ENCODE measurements around the gene PCDHB9. TPM values are rescaled to one million over a fixed set of nuclear protein-coding genes. Genes with fewer than 3 reads are reported as not detected.
"Not testable (repeated sequence)": the region's sequence is repeated elsewhere in the genome, so short reads cannot be mapped to it uniquely, and the experiment has no call there.

Gene PCDHB9
- polyA plus RNA-seq (2013, experiment 1 of 2): 4.1 TPM
- polyA plus RNA-seq (2013, experiment 2 of 2): 4.3 TPM

DNA sequence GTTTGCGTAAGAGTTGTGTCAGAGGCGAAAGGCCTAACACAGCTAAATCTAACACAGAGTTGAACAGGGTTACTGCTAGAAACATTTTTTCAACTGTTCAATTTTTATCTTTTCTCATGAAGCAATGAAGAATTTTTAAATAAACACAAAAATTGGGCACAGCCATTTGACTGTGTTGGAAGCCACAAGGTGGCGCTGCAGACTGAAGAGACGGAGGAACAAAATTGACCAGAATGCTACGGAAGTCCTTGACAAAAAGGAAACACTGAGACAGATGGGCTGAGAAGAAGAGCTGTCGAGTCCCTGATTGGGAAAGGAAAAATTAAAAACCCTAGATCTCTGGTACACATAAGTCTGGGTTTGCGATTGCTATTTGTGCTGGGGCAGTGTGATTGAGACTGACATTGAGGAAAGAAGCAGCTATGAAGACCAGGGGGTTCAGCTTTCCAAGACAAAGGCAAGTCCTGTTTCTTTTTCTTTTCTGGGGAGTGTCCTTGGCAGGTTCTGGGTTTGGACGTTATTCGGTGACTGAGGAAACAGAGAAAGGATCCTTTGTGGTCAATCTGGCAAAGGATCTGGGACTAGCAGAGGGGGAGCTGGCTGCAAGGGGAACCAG, at the start of gene PCDHB9:
TSS of gene PCDHB9 (plus strand) at position 265 of the 616 bp plus-strand sequence. CDS start at position 423, 158 bp downstream.
- Histone ChIP-seq H3K23ac (ENCODE audit: low read length in 2 of 2) (no peak within 1 kb of the TSS), H3K4ac (ENCODE audit: low read depth in 1 of 2, low read length in 2 of 2) (no peak within 1 kb of the TSS), H2BK120ac (ENCODE audit: low read depth, low read length) (no peak within 1 kb of the TSS), H3K14ac (ENCODE audit: low read length in 2 of 2) (no peak within 1 kb of the TSS), H3K9me3 (ENCODE audit: control insufficient read depth, low read length) (peaks cover 45% of the 10 kb centered on the region), H3K4me1 (ENCODE audit: control insufficient read depth, insufficient read depth, low read depth, low read length) (no peaks in the 10 kb centered on the region), H3K79me1 (replicated peaks; ENCODE audit: low read length, poor library complexity, severe bottlenecking) (no peaks in the 10 kb centered on the region), H3K27ac (ENCODE audit: low read length, poor library complexity, severe bottlenecking) (no peak within 1 kb of the TSS), H3K9ac (ENCODE audit: low read length) (no peak within 1 kb of the TSS), H4K91ac (ENCODE audit: low read length) (no peak within 1 kb of the TSS), H2BK5ac (ENCODE audit: low read depth, low read length, poor library complexity, severe bottlenecking) (no peak within 1 kb of the TSS), H3K36me3 (ENCODE audit: control insufficient read depth in 1 of 2, insufficient read depth in 2 of 2, low read depth in 1 of 2, low read length in 2 of 2) (no peaks in the 10 kb centered on the region), H4K8ac (ENCODE audit: low read length) (no peak within 1 kb of the TSS), H2BK15ac (ENCODE audit: low read depth, poor library complexity, severe bottlenecking) (no peak within 1 kb of the TSS), H3K4me3 (ENCODE audit: insufficient read depth in 1 of 2, low read depth in 1 of 2, low read length in 2 of 2) (peak within 1 kb of the TSS in 1 of 2 experiments; percentile 51), H3K4me2 (ENCODE audit: low read length, poor library complexity, severe bottlenecking) (no peak within 1 kb of the TSS), H2AK5ac (ENCODE audit: low read length, severe bottlenecking) (no peak within 1 kb of the TSS), H2AFZ (ENCODE audit: low read depth, low read length) (no peak within 1 kb of the TSS), H2BK12ac (ENCODE audit: low read length in 2 of 2) (no peak within 1 kb of the TSS), H3K18ac (ENCODE audit: low read depth in 1 of 2, low read length in 2 of 2) (no peak within 1 kb of the TSS), H3K27me3 (ENCODE audit: control insufficient read depth in 1 of 2, insufficient read depth in 1 of 2, low read length in 2 of 2) (no peaks in the 10 kb centered on the region)
- DNase-seq: peak; percentile 32
- 49% methylated on average over 6 of the region's 9 CpGs for WGBS

GRCh38 chr5:141137346-141137745, 49.6 kb upstream of the PCDHB9 start:
- not testable (repeated sequence) for H3K27me3 ChIP-seq (ENCODE audit: control insufficient read depth in 1 of 2, insufficient read depth in 1 of 2, low read length in 2 of 2); H2AK5ac ChIP-seq (ENCODE audit: low read length, severe bottlenecking); H3K23ac ChIP-seq (ENCODE audit: low read length in 2 of 2); H3K79me1 ChIP-seq (replicated peaks; ENCODE audit: low read length, poor library complexity, severe bottlenecking); H3K18ac ChIP-seq (ENCODE audit: low read depth in 1 of 2, low read length in 2 of 2); DNase-seq; H3K27ac ChIP-seq (ENCODE audit: low read length, poor library complexity, severe bottlenecking); H2BK15ac ChIP-seq (ENCODE audit: low read depth, poor library complexity, severe bottlenecking); H2BK12ac ChIP-seq (ENCODE audit: low read length in 2 of 2); H3K4ac ChIP-seq (ENCODE audit: low read depth in 1 of 2, low read length in 2 of 2); H2AFZ ChIP-seq (ENCODE audit: low read depth, low read length); H3K14ac ChIP-seq (ENCODE audit: low read length in 2 of 2); H3K4me1 ChIP-seq (ENCODE audit: control insufficient read depth, insufficient read depth, low read depth, low read length); H4K8ac ChIP-seq (ENCODE audit: low read length); H3K4me2 ChIP-seq (ENCODE audit: low read length, poor library complexity, severe bottlenecking); H3K4me3 ChIP-seq (ENCODE audit: insufficient read depth in 1 of 2, low read depth in 1 of 2, low read length in 2 of 2); H4K91ac ChIP-seq (ENCODE audit: low read length); H3K9ac ChIP-seq (ENCODE audit: low read length); H2BK120ac ChIP-seq (ENCODE audit: low read depth, low read length); H2BK5ac ChIP-seq (ENCODE audit: low read depth, low read length, poor library complexity, severe bottlenecking)
- Histone ChIP-seq H3K36me3 (ENCODE audit: control insufficient read depth in 1 of 2, insufficient read depth in 2 of 2, low read depth in 1 of 2, low read length in 2 of 2) (peaks cover 0 to 14% of the 10 kb centered on the region in 2 experiments), H3K9me3 (ENCODE audit: control insufficient read depth, low read length) (peaks cover 54% of the 10 kb centered on the region)
- 97% methylated on average over 28 of the region's 34 CpGs for WGBS

- H3K27ac ChIP-seq (ENCODE audit: low read length, poor library complexity, severe bottlenecking): no peak within 1 kb of the TSS
- H3K4ac ChIP-seq (ENCODE audit: low read depth in 1 of 2, low read length in 2 of 2): no peak within 1 kb of the TSS
- DNase-seq: no peak
- H3K27me3 ChIP-seq (ENCODE audit: control insufficient read depth in 1 of 2, insufficient read depth in 1 of 2, low read length in 2 of 2): no peaks in the 10 kb centered on the region
- no peak within 1 kb of the TSS for H2BK120ac ChIP-seq (ENCODE audit: low read depth, low read length)
- no peak within 1 kb of the TSS for H3K4me2 ChIP-seq (ENCODE audit: low read length, poor library complexity, severe bottlenecking)
- H3K23ac ChIP-seq (ENCODE audit: low read length in 2 of 2): no peak within 1 kb of the TSS
- no peak within 1 kb of the TSS for H2AK5ac ChIP-seq (ENCODE audit: low read length, severe bottlenecking)
- WGBS: 88% methylated on average over 18 of the region's 18 CpGs
- H3K9ac ChIP-seq (ENCODE audit: low read length): no peak within 1 kb of the TSS
- no peak within 1 kb of the TSS for H3K14ac ChIP-seq (ENCODE audit: low read length in 2 of 2)
- H3K4me1 ChIP-seq (ENCODE audit: control insufficient read depth, insufficient read depth, low read depth, low read length): no peaks in the 10 kb centered on the region
- H4K91ac ChIP-seq (ENCODE audit: low read length): no peak within 1 kb of the TSS
- peaks cover 61% of the 10 kb centered on the region for H3K9me3 ChIP-seq (ENCODE audit: control insufficient read depth, low read length)
- H2AFZ ChIP-seq (ENCODE audit: low read depth, low read length): no peak within 1 kb of the TSS
- no peaks in the 10 kb centered on the region for H3K79me1 ChIP-seq (replicated peaks; ENCODE audit: low read length, poor library complexity, severe bottlenecking)
- no peak within 1 kb of the TSS for H2BK12ac ChIP-seq (ENCODE audit: low read length in 2 of 2)
- H3K36me3 ChIP-seq (ENCODE audit: control insufficient read depth in 1 of 2, insufficient read depth in 2 of 2, low read depth in 1 of 2, low read length in 2 of 2): no peaks in the 10 kb centered on the region
- H4K8ac ChIP-seq (ENCODE audit: low read length): no peak within 1 kb of the TSS
- H2BK15ac ChIP-seq (ENCODE audit: low read depth, poor library complexity, severe bottlenecking): no peak within 1 kb of the TSS
- no peak within 1 kb of the TSS for H3K18ac ChIP-seq (ENCODE audit: low read depth in 1 of 2, low read length in 2 of 2)
- no peak within 1 kb of the TSS for H2BK5ac ChIP-seq (ENCODE audit: low read depth, low read length, poor library complexity, severe bottlenecking)
- H3K4me3 ChIP-seq (ENCODE audit: insufficient read depth in 1 of 2, low read depth in 1 of 2, low read length in 2 of 2): peak within 1 kb of the TSS in 1 of 2 experiments; percentile 6
Observed at GRCh38 chr5:141149812-141150211, 37.1 kb upstream of the PCDHB9 start, which contains the start of gene PCDHB6. Gene PCDHB6 (plus strand): TSS chr5:141150057. CDS start chr5:141150258, 201 bp downstream.

GRCh38 chr5:141150224-141150992, 36.6 kb upstream of the PCDHB9 start:
- Histone ChIP-seq H3K23ac (ENCODE audit: low read length in 2 of 2) (no peak overlapping the region), H2BK12ac (ENCODE audit: low read length in 2 of 2) (no peak overlapping the region), H2AFZ (ENCODE audit: low read depth, low read length) (no peak overlapping the region), H3K4me3 (ENCODE audit: insufficient read depth in 1 of 2, low read depth in 1 of 2, low read length in 2 of 2) (peak overlapping the region in 1 of 2 experiments; percentile 6), H3K4me1 (ENCODE audit: control insufficient read depth, insufficient read depth, low read depth, low read length) (no peaks in the 10 kb centered on the region), H4K8ac (ENCODE audit: low read length) (no peak overlapping the region), H3K18ac (ENCODE audit: low read depth in 1 of 2, low read length in 2 of 2) (no peak overlapping the region), H3K27me3 (ENCODE audit: control insufficient read depth in 1 of 2, insufficient read depth in 1 of 2, low read length in 2 of 2) (no peaks in the 10 kb centered on the region), H2BK15ac (ENCODE audit: low read depth, poor library complexity, severe bottlenecking) (no peak overlapping the region), H2AK5ac (ENCODE audit: low read length, severe bottlenecking) (no peak overlapping the region), H3K79me1 (replicated peaks; ENCODE audit: low read length, poor library complexity, severe bottlenecking) (no peaks in the 10 kb centered on the region), H3K36me3 (ENCODE audit: control insufficient read depth in 1 of 2, insufficient read depth in 2 of 2, low read depth in 1 of 2, low read length in 2 of 2) (no peaks in the 10 kb centered on the region), H3K9ac (ENCODE audit: low read length) (no peak overlapping the region), H2BK120ac (ENCODE audit: low read depth, low read length) (no peak overlapping the region), H3K9me3 (ENCODE audit: control insufficient read depth, low read length) (peaks cover 59% of the 10 kb centered on the region), H3K4me2 (ENCODE audit: low read length, poor library complexity, severe bottlenecking) (no peak overlapping the region), H3K14ac (ENCODE audit: low read length in 2 of 2) (no peak overlapping the region), H2BK5ac (ENCODE audit: low read depth, low read length, poor library complexity, severe bottlenecking) (no peak overlapping the region), H4K91ac (ENCODE audit: low read length) (no peak overlapping the region), H3K4ac (ENCODE audit: low read depth in 1 of 2, low read length in 2 of 2) (no peak overlapping the region), H3K27ac (ENCODE audit: low read length, poor library complexity, severe bottlenecking) (no peak overlapping the region)
- WGBS: 94% methylated on average over 32 of the region's 33 CpGs
- no peak for DNase-seq
